Measurements from ENCODE around the gene NLRP5.

GRCh38 chr19:56110515-56111448 lies 124.2 kb downstream of the NLRP5 start:
- TF ChIP-seq PKNOX1 (IDR thresholded peaks at IDR 0.05) (no peak), SP1 (IDR thresholded peaks at IDR 0.05) (no peak), FOXM1 (IDR thresholded peaks at IDR 0.05; ENCODE audit: borderline replicate concordance) (no peak), FOXK2 (IDR thresholded peaks at IDR 0.05) (no peak), LEF1 (IDR thresholded peaks at IDR 0.05; ENCODE audit: borderline replicate concordance) (no peak), BHLHE40 (IDR thresholded peaks at IDR 0.05; ENCODE audit: borderline replicate concordance) (no peak), FOXA1 (IDR thresholded peaks at IDR 0.05) (no peak), ARNT (IDR thresholded peaks at IDR 0.05) (no peak), SUZ12 (IDR thresholded peaks at IDR 0.05) (no peak), NFRKB (IDR thresholded peaks at IDR 0.05) (no peak), ZNF384 (IDR thresholded peaks at IDR 0.05) (no peak)

All from HEK293T (cell line).